BLaER1 (cell line): ENCODE data around the gene LAMA2.

Source experiments
- H3K27ac ChIP-seq: shearing (Covaris generic); formaldehyde crosslinking; 2 replicates; pipeline ENCODE4 v1.8.1; 2022
- H3K27me3 ChIP-seq: shearing (Covaris generic); formaldehyde crosslinking; 2 replicates; pipeline ENCODE4 v1.8.1; 2022
- H3K36me3 ChIP-seq: shearing (Covaris generic); formaldehyde crosslinking; 2 replicates; pipeline ENCODE4 v1.8.1; 2022
- H3K4me1 ChIP-seq: shearing (Covaris generic); formaldehyde crosslinking; 2 replicates; pipeline ENCODE4 v1.8.1; 2022
- H3K4me2 ChIP-seq: shearing (Covaris generic); formaldehyde crosslinking; 2 replicates; pipeline ENCODE4 v1.8.1; 2022
- H3K4me3 ChIP-seq: shearing (Covaris generic); formaldehyde crosslinking; 2 replicates; pipeline ENCODE4 v1.8.1; 2022
- H3K9ac ChIP-seq: shearing (Covaris generic); formaldehyde crosslinking; 2 replicates; pipeline ENCODE4 v1.8.1; 2022
- H3K9me3 ChIP-seq: shearing (Covaris generic); formaldehyde crosslinking; 2 replicates; pipeline ENCODE4 v1.8.1; 2022
- H4K20me1 ChIP-seq: shearing (Covaris generic); formaldehyde crosslinking; 2 replicates; pipeline ENCODE4 v1.8.1; 2022
- Cebpa-rat ChIP-seq: shearing (Covaris generic); IDR thresholded peaks from 2 replicates; pipeline ENCODE4 v1.8.1; 2022

LAMA2 gene

GRCh38 chr6:129507059-129507807 lies 624.3 kb downstream of the LAMA2 start:
- Histone ChIP-seq H3K36me3 (no peaks in the 10 kb centered on the region), H3K4me1 (peaks cover 8% of the 10 kb centered on the region; the same call in 1 of the 2 replicates), H3K4me3 (no peak overlapping the region), H3K27ac (no peak overlapping the region), H3K9me3 (no peaks in the 10 kb centered on the region), H4K20me1 (no peaks in the 10 kb centered on the region), H3K9ac (no peak overlapping the region), H3K4me2 (no peak overlapping the region), H3K27me3 (no peaks in the 10 kb centered on the region)
- no peak for TF ChIP-seq Cebpa-rat

DNA sequence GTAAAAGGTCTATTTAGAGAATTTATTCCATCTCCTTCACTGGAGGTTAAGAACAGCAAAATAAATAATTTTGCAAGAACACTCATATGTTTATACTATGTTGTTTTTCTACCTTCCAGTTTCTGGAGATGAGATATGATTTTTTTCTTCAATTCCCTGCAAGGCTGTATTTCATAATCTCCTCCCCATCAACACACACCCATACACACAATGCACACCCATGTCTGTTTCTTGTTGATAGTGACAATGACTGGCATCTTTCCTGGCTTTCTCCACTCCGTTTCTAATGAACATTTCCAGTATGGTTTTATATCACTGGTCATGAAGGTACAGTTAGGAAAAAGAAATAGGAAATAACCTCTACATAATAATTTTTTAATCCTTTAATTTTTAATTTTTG lies 624.9 kb downstream of the LAMA2 start:
- Histone ChIP-seq H3K27ac (no peak overlapping the region), H3K9me3 (no peaks in the 10 kb centered on the region), H3K4me1 (peaks cover 8% of the 10 kb centered on the region; the same call in 1 of the 2 replicates), H4K20me1 (no peaks in the 10 kb centered on the region), H3K4me2 (no peak overlapping the region), H3K36me3 (no peaks in the 10 kb centered on the region), H3K9ac (no peak overlapping the region), H3K27me3 (no peaks in the 10 kb centered on the region), H3K4me3 (no peak overlapping the region)
- no peak for TF ChIP-seq Cebpa-rat

GRCh38 chr6:129508477-129509145 lies 625.7 kb downstream of the LAMA2 start:
- H3K4me3 ChIP-seq, result no peak overlapping the region
- H3K27ac ChIP-seq, result no peak overlapping the region
- no peaks in the 10 kb centered on the region for H3K27me3 ChIP-seq
- H3K4me1 ChIP-seq, result peaks cover 8% of the 10 kb centered on the region; the same call in 1 of the 2 replicates
- H4K20me1 ChIP-seq, result no peaks in the 10 kb centered on the region
- no peak overlapping the region for H3K4me2 ChIP-seq
- no peak for TF ChIP-seq Cebpa-rat
- H3K36me3 ChIP-seq, result no peaks in the 10 kb centered on the region
- no peaks in the 10 kb centered on the region for H3K9me3 ChIP-seq
- no peak overlapping the region for H3K9ac ChIP-seq

GRCh38 chr6:129510950-129511349 lies 628.0 kb downstream of the LAMA2 start:
- Histone ChIP-seq H3K4me1 (peaks cover 8% of the 10 kb centered on the region; the same call in 1 of the 2 replicates), H3K4me2 (0 out of 2 replicates have a peak overlapping the region, but pooled peaks have one; percentile 1), H3K27me3 (no peaks in the 10 kb centered on the region), H3K9ac (no peak overlapping the region), H3K27ac (no peak overlapping the region), H4K20me1 (no peaks in the 10 kb centered on the region), H3K9me3 (no peaks in the 10 kb centered on the region), H3K36me3 (no peaks in the 10 kb centered on the region), H3K4me3 (no peak overlapping the region)
- TF ChIP-seq Cebpa-rat, result no peak

DNA sequence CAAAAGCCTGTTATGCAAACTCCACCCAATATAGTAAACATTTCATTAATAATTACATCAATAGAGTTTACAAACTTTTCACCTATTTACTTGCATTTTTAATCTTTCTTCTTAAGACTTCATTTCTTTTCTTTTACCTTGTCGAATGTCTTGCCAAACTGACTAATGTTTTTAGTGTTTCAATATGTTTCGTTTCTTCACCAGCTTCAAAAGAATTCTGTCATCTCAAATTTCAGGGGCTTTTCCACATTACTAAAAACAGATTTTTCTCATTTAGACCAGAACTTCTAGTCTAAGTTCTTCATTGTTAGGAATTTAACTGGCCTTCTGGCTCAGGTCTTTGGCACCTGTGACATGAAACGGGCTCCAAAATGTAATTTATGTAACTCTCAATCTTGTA lies 630.5 kb downstream of the LAMA2 start:
- Histone ChIP-seq H3K9me3 (no peaks in the 10 kb centered on the region), H3K4me1 (peaks cover 8% of the 10 kb centered on the region; the same call in 1 of the 2 replicates), H3K4me3 (no peak overlapping the region), H3K27ac (no peak overlapping the region), H3K27me3 (no peaks in the 10 kb centered on the region), H3K4me2 (no peak overlapping the region), H4K20me1 (no peaks in the 10 kb centered on the region), H3K36me3 (no peaks in the 10 kb centered on the region), H3K9ac (no peak overlapping the region)
- no peak for TF ChIP-seq Cebpa-rat

DNA sequence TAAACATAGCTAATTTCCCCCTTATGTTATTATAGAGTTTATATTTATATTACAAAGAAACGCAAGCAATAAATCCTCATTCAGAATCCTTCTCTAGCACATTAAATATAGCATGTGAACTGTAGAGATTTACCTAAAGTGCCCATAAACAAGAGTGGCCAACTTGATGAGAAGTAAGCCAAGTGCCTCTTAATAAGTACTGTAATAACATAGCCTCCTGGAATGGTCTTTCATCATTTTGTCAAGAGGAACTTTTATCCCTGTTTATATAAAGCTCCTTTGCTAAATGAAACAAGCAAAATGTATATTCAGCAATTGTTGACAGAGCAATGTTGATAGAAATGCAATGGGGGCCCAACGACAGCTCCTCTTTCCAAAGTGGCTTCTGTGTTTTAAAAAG lies 632.1 kb downstream of the LAMA2 start:
- H3K4me3 ChIP-seq, result no peak overlapping the region
- H3K27ac ChIP-seq, result no peak overlapping the region
- no peaks in the 10 kb centered on the region for H3K9me3 ChIP-seq
- H3K4me2 ChIP-seq, result no peak overlapping the region
- no peaks in the 10 kb centered on the region for H4K20me1 ChIP-seq
- H3K27me3 ChIP-seq, result no peaks in the 10 kb centered on the region
- H3K4me1 ChIP-seq, result peaks cover 8% of the 10 kb centered on the region; the same call in 1 of the 2 replicates
- no peak overlapping the region for H3K9ac ChIP-seq
- no peak for TF ChIP-seq Cebpa-rat
- no peaks in the 10 kb centered on the region for H3K36me3 ChIP-seq

GRCh38 chr6:129516005-129516404 lies 633.1 kb downstream of the LAMA2 start:
- no peaks in the 10 kb centered on the region for H4K20me1 ChIP-seq
- H3K27ac ChIP-seq, result no peak overlapping the region
- no peaks in the 10 kb centered on the region for H3K9me3 ChIP-seq
- no peak overlapping the region for H3K9ac ChIP-seq
- no peak for TF ChIP-seq Cebpa-rat
- no peaks in the 10 kb centered on the region for H3K36me3 ChIP-seq
- H3K4me3 ChIP-seq, result no peak overlapping the region
- no peak overlapping the region for H3K4me2 ChIP-seq
- no peaks in the 10 kb centered on the region for H3K27me3 ChIP-seq
- H3K4me1 ChIP-seq, result peaks cover 6% of the 10 kb centered on the region; the same call in 1 of the 2 replicates

DNA sequence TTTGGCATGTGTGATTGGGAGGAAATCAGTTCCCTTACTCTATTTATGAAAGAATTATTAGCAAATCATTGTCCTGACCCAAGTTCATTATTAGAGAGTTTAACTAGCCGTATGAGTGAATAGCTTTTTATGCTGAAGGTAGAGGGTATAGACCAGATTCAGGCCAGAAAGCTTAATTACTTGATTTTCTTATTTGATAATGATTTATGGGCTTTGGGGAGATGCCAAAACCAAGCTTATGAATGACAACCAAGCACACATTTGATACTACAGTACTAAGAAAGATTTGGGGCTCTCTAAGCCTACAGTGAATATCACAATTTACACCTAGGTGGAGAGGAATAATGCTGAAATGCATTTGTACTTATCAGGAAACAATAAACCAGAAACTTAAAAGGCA lies 633.8 kb downstream of the LAMA2 start:
- Histone ChIP-seq H3K27ac (no peak overlapping the region), H3K27me3 (no peaks in the 10 kb centered on the region), H3K36me3 (no peaks in the 10 kb centered on the region), H4K20me1 (no peaks in the 10 kb centered on the region), H3K4me3 (no peak overlapping the region), H3K4me2 (no peak overlapping the region), H3K9me3 (no peaks in the 10 kb centered on the region), H3K4me1 (no peaks in the 10 kb centered on the region), H3K9ac (no peak overlapping the region)
- TF ChIP-seq Cebpa-rat, result no peak

- Histone ChIP-seq H3K4me3 (no peak overlapping the region), H3K9ac (no peak overlapping the region), H3K36me3 (no peaks in the 10 kb centered on the region), H3K27me3 (no peaks in the 10 kb centered on the region), H3K9me3 (no peaks in the 10 kb centered on the region), H3K4me1 (no peaks in the 10 kb centered on the region), H4K20me1 (no peaks in the 10 kb centered on the region), H3K27ac (no peak overlapping the region), H3K4me2 (no peak overlapping the region)
- no peak for TF ChIP-seq Cebpa-rat
These were observed 634.4 kb downstream of the LAMA2 start for GRCh38 chr6:129517288-129517687.

- Histone ChIP-seq H3K9me3 (no peaks in the 10 kb centered on the region), H3K36me3 (no peaks in the 10 kb centered on the region), H3K27ac (no peak overlapping the region), H4K20me1 (no peaks in the 10 kb centered on the region), H3K27me3 (no peaks in the 10 kb centered on the region), H3K4me1 (no peaks in the 10 kb centered on the region), H3K4me3 (no peak overlapping the region), H3K9ac (no peak overlapping the region), H3K4me2 (no peak overlapping the region)
- TF ChIP-seq Cebpa-rat, result no peak
These were observed 636.8 kb downstream of the LAMA2 start for GRCh38 chr6:129519750-129520149.
